GM18870 (cell line): ENCODE data around the gene CCDC33.

ENCODE experiments used
- ATAC-seq: cut with Tn5 transposase; IDR thresholded peaks from one replicate; pipeline ENCODE4 v1.9.1; 2021; ENCODE audit warnings: moderate library complexity; ENCODE audit not compliant: unreplicated experiment

The CCDC33 gene

GRCh38 chr15:74307827-74308811, 72.0 kb downstream of the CCDC33 start:
- no peak for ATAC-seq

GRCh38 chr15:74311734-74312444, 75.8 kb downstream of the CCDC33 start:
- no peak for ATAC-seq

- ATAC-seq, result no peak
Observed at GRCh38 chr15:74312445-74313007, 76.4 kb downstream of the CCDC33 start.

- ATAC-seq, result no peak
Observed at GRCh38 chr15:74313889-74314288, 77.8 kb downstream of the CCDC33 start.

GRCh38 chr15:74314795-74315438, 78.8 kb downstream of the CCDC33 start:
- no peak for ATAC-seq

GRCh38 chr15:74315626-74316025, 79.5 kb downstream of the CCDC33 start:
- no peak for ATAC-seq

GRCh38 chr15:74316141-74316540, 80.0 kb downstream of the CCDC33 start:
- no peak for ATAC-seq

GRCh38 chr15:74317820-74318375, 81.8 kb downstream of the CCDC33 start:
- ATAC-seq, result no peak

- ATAC-seq, result no peak
Observed at GRCh38 chr15:74318376-74319137, 82.4 kb downstream of the CCDC33 start.

- no peak for ATAC-seq
Observed at GRCh38 chr15:74319138-74319460, 83.0 kb downstream of the CCDC33 start.

GRCh38 chr15:74319596-74320351, 83.6 kb downstream of the CCDC33 start:
- ATAC-seq, result no peak

- no peak for ATAC-seq
Observed at GRCh38 chr15:74320352-74321247, 84.5 kb downstream of the CCDC33 start.

- no peak for ATAC-seq
Observed at GRCh38 chr15:74322558-74323180, 86.5 kb downstream of the CCDC33 start.

- no peak for ATAC-seq
Observed at GRCh38 chr15:74324714-74325113, 88.6 kb downstream of the CCDC33 start.

GRCh38 chr15:74326746-74327145, 90.6 kb downstream of the CCDC33 start:
- ATAC-seq, result no peak

GRCh38 chr15:74327756-74328155, 91.6 kb downstream of the CCDC33 start:
- no peak for ATAC-seq

- no peak for ATAC-seq
Observed at GRCh38 chr15:74328331-74329056, 92.4 kb downstream of the CCDC33 start.
